DMS79 (cell line): ENCODE results near the gene ZFAND3.

Experiments
- DNase-seq: peaks from one replicate; lab custom pipeline; 2025; lab: John Stamatoyannopoulos, UW

Gene ZFAND3

GRCh38 chr6:38134704-38135088 lies 315.2 kb downstream of the ZFAND3 start:
- peak; percentile 13 for DNase-seq

GRCh38 chr6:38136547-38136946 lies 317.0 kb downstream of the ZFAND3 start:
- DNase-seq: no peak

DNA sequence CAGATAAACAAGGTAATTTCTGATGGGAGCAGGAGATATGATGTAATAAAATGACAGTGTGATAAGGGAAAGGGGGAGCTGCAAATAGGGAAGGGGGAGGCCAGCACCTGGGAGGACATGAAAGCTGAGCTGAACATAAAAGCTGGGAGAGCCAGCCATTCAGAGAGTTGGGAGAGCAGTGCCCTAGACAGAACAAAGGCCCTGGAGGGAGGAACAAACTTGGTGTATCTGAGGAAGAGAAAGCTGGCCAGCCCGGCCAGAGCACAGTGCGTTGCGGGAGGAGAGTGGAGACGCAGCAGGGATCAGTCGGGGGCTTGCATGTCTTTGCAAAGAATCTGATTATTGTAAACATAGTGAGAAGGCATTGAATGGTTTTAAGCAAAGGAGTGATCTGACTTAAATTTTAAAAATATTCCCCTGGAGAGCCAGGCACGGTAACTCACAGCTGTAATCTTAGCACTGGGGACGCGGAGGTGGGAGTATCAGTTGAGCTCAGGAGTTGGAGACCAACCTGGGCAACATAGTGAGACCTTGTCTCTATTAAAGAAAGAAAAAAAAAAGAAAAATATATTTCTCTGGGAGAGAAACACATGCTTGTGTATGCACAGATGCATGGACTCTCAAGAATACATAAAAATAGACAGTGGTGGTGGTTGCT lies 318.2 kb downstream of the ZFAND3 start:
- no peak for DNase-seq

GRCh38 chr6:38138374-38138773 lies 318.8 kb downstream of the ZFAND3 start:
- DNase-seq: no peak

- no peak for DNase-seq
These were observed 321.6 kb downstream of the ZFAND3 start for GRCh38 chr6:38141085-38141484.

DNA sequence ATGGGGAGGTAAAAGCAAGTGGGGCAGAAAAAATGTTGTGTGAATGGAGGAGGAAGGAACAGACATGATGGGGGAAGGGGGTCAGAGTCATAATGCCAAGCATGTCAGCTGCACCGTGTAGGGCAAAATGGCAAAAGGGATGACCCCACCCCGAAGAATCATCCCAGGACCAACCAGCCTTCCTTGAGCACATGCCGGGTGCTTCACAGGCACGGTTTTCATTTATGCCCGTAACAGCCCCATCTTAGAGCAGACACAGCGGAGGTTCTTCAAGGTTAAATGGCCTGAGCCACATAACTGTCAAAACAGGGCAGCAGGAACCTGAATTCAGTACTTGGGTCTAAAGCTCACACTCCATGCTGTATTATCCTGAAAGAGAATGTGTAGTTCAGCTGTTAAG lies 322.2 kb downstream of the ZFAND3 start:
- DNase-seq: no peak

GRCh38 chr6:38142178-38142902 lies 322.8 kb downstream of the ZFAND3 start:
- no peak for DNase-seq

DNA sequence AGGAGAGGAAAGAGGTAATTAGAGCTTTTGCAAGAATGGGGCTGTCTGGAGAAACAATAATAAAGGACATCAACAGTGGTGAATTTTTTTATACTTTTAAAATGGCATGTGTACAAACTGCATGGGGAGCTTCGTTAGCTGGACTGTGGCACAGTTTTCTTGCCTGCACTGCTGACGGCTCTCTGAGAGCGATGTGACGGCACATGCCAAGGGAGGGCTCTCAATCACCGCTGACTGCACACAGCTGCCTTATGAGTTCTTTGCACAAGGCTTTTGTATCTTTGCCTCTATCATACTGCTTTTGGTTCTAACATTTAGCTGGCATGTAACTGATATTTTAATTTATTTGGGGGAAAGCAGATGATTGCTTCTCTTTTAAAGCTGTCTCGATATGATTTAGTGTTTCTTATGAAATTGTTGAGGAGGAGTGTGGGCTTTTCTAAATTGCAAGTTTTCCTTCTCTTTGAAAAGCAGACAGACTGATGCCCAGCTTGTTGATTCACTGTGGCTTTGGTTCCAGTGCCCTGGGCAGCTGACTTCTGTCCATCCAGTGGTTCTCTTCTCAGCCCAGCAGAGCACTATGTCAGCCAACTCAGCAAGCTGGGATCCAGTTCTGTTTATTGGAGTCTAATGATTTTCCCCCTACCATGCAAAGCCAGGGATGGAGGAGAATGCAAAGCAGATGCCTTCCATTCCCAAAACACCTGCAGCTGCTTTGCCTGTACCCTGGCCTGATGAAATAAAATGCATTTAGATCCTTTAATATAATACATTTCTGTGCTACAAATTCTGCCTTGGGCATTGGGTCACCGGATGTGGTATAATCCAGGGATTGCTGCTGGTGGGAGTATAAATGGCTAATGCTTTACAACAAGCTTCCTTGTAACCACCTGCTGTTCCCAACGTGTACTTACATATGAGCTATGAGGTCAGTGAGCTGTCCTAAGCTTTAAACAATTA lies 323.9 kb downstream of the ZFAND3 start:
- peak; percentile 9 for DNase-seq

DNA sequence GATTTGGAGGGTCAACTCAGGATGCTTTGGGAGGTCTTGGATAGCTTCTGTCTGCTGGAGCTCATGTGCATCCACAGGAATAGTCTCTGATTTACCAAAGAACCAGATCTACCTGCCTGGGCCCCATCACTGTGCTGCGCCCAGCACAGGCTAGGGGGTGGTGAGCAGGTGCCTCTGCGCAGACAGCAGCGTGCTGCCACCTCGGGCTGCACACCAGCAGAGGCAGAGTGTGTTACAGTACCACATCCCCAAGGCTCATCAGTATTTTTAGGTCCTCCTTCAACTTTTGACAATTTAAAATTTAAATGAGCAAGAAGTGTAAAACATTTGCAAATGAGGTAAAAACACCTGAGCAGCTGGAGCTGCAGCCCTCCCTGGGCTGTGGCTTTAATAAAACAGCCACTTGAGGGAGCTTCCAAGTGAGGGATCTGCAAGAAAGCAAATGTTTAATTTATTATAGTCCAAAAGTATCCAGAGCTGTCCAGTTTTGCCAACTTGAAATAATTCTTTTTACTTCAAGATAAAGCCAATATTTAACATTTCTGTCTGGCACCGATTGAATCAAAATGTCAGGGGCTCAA lies 324.9 kb downstream of the ZFAND3 start:
- no peak for DNase-seq

GRCh38 chr6:38146021-38146733 lies 326.6 kb downstream of the ZFAND3 start:
- no peak for DNase-seq

- no peak for DNase-seq
These were observed 327.2 kb downstream of the ZFAND3 start for GRCh38 chr6:38146734-38147027.

- no peak for DNase-seq
These were observed 329.1 kb downstream of the ZFAND3 start for GRCh38 chr6:38148606-38149005.

DNA sequence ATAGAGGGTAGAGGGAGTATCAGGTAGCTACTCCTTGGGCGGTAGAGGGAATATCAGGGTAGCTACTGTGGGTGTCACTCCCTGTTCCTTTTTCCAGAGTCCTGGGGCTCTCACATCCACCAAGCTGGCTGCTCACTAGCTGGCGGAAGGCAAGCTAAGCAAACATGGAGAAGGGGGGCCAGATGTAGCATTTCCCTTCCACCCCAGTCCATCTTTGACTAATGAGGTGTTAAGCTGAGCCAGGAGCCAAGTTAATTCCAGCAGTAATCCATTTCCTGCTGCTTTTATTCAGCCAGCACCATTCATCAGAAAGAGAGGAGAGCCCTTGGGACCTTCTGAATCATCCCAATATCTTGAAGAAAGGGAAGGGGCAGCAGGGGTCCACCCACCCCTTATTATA lies 330.0 kb downstream of the ZFAND3 start:
- no peak for DNase-seq

GRCh38 chr6:38150021-38150420 lies 330.5 kb downstream of the ZFAND3 start:
- DNase-seq: no peak

- no peak for DNase-seq
These were observed 331.3 kb downstream of the ZFAND3 start for GRCh38 chr6:38150681-38151296.

DNA sequence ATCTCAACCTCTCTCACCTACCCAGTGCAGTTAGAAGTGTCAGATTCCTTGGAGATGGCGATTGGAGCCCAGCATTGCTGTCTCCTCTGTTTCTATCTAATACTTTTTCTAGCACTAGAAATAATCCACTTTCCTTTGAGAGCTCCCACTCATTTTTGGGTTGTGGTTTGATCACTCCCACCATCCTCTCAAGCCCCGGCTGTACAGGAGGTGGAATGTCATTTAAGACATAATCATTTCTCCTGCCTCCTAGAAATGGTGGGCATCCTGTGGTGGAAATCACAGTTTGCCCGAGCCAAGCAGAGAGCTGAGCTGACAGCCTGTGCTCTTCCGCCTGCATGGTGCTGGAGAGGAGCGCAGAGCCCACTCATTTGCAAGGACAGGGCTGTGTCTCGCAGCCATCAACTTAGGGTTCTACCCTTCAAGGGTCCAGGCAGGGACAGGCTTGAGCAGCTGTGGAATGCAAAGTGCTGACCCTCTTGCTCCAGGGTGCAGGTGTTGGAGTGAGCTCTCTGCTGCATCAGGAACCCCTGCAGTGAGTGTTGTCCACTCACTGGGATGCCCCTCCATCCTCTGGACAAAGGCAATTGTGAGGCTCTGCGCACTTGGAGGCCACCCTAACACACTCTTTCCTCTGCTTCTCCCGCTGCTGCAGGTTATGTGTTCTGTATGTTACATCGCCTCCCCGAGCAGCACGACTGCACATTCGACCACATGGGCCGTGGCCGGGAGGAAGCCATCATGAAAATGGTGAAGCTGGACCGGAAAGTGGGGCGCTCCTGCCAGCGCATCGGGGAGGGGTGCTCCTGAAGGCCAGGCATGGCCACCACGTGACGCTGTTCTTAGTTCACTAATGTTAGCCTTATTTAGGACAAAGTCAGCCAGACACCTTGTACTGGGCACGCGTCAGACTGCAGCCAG lies 332.3 kb downstream of the ZFAND3 start:
- no peak for DNase-seq

DNA sequence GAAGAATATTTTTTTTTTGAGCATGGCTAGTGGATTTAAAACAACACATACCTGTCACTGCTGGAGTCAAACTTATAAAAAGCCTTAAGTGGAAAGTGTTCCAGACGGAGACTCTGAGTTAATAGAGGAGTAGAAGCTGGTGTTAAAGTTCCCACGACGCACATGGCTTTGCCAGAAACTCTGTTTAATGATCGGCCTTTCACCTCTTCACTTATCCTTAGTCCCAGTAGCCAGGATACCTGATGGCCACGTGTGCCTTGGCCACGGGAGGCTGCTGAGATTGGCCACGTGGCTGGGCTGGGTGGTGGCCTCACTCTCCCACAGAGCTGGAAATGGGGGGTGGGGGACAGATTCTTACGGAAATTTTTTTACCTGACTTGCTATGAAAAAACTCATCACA lies 333.1 kb downstream of the ZFAND3 start:
- no peak for DNase-seq

- no peak for DNase-seq
These were observed 333.7 kb downstream of the ZFAND3 start for GRCh38 chr6:38153076-38153797.

DNA sequence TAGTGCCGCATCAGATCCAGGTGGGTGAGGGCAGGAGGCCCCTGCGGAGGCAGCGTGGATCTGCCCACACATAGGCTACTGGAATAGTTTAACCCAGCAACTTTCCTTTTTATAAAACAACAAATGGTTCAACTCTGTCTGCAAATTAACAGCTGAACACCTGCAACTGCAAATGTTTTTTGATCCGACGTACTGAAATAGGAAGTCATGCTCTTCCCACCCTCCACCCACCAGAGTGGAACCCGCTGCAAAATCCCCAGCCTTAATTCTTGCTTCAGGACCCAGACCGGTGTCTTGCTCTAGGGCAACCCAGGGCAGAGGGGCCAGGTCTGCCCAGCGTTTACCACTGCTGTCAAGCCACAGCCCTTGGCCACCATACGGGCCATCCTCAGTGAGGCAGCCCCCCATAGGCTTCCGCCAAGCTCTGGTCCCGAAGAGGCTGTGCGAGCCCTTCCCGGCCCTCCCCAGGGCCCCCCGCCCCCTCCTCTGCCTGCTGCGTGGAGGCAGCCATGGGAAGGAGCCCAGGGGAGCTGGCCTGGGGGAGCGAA lies 334.3 kb downstream of the ZFAND3 start:
- no peak for DNase-seq
